IMR-90 (cell line): ENCODE results near the gene PHACTR3. TPM values are rescaled to one million over a fixed set of nuclear protein-coding genes. Genes with fewer than 3 reads are reported as not detected.

ENCODE experiments used
- ATAC-seq: fragments of 200-7000 bp; cut with Tn5 transposase; 2 replicates; pipeline ENCODE4 v1.9.1; 2020; ENCODE audit warnings: low read depth, mild to moderate bottlenecking, moderate library complexity
- BruUV-seq: library from RNA; stranded (reverse); fragments of 400-500 nt; replicated peaks from 2 replicates; lab custom pipeline; 2021; lab: Mats Ljungman, UMichigan
- CTCF ChIA-PET: fragments of 300-600 bp; formaldehyde crosslinking; extraction: SDS; loops from one replicate; lab custom pipeline; 2021; ENCODE audit warnings: antibody characterized with exemption; lab: Yijun Ruan, JAX
- POLR2A ChIA-PET: fragments of 300-600 bp; sonication (Branson Sonifier 250); formaldehyde crosslinking; loops from one replicate; lab custom pipeline; 2022; ENCODE audit warnings: antibody characterized with exemption; ENCODE audit not compliant: unreplicated experiment; lab: Charles Lee
- DNase-seq: peaks from one replicate; pipeline ENCODE4 v3.0.0; 2013
- H2AFZ ChIP-seq: replicated peaks from 2 replicates; pipeline ENCODE3; 2013; ENCODE audit warnings: low read length, mild to moderate bottlenecking; ENCODE audit not compliant: poor library complexity
- H2AK5ac ChIP-seq: 2 replicates; pipeline ENCODE4 v1.6.1; 2013; ENCODE audit warnings: low read depth, low read length, inconsistent platforms
- H2AK9ac ChIP-seq: replicated peaks from 2 replicates; pipeline ENCODE3; 2013; ENCODE audit warnings: mild to moderate bottlenecking, low read depth, low read length, moderate library complexity; ENCODE audit not compliant: poor library complexity
- H2BK120ac ChIP-seq: 2 replicates; pipeline ENCODE4 v1.6.1; 2013; ENCODE audit warnings: low read depth, low read length, inconsistent platforms
- H2BK15ac ChIP-seq: 3 replicates; pipeline ENCODE4 v1.6.1; 2013; ENCODE audit warnings: low read depth, low read length, inconsistent platforms
- H2BK20ac ChIP-seq: 2 replicates; pipeline ENCODE4 v1.6.1; 2013; ENCODE audit warnings: low read depth, mild to moderate bottlenecking, inconsistent platforms, low read length, moderate library complexity
- H2BK5ac ChIP-seq: 2 replicates; pipeline ENCODE4 v1.6.1; 2013; ENCODE audit warnings: mild to moderate bottlenecking, low read depth, low read length, inconsistent platforms; ENCODE audit not compliant: poor library complexity, severe bottlenecking
- H3K14ac ChIP-seq: replicated peaks from 2 replicates; pipeline ENCODE4 v1.6.1; 2013; ENCODE audit warnings: low read depth, low read length, inconsistent platforms
- H3K18ac ChIP-seq: 2 replicates; pipeline ENCODE4 v1.6.1; 2013; ENCODE audit warnings: low read depth, low read length, control low read depth
- H3K23ac ChIP-seq: 2 replicates; pipeline ENCODE4 v1.6.1; 2013; ENCODE audit warnings: low read depth, low read length, inconsistent platforms
- H3K27ac ChIP-seq: 2 replicates; pipeline ENCODE4 v1.5.1; 2013; ENCODE audit warnings: mild to moderate bottlenecking, control low read depth, low read length; ENCODE audit not compliant: insufficient read depth
- H3K27me3 ChIP-seq: 2 replicates; pipeline ENCODE4 v1.6.1; 2013; ENCODE audit warnings: low read length; ENCODE audit not compliant: control insufficient read depth, insufficient read depth
- H3K36me3 ChIP-seq: 2 replicates; pipeline ENCODE4 v1.6.1; 2013; ENCODE audit warnings: low read length, mixed read lengths; ENCODE audit not compliant: control insufficient read depth, insufficient read depth
- H3K4ac ChIP-seq: 2 replicates; pipeline ENCODE4 v1.6.1; 2013; ENCODE audit warnings: low read depth, low read length, inconsistent platforms
- H3K4me1 ChIP-seq: 2 replicates; pipeline ENCODE4 v1.6.1; 2013; ENCODE audit warnings: low read length, mixed read lengths; ENCODE audit not compliant: control insufficient read depth, insufficient read depth
- H3K4me2 ChIP-seq: 2 replicates; pipeline ENCODE4 v1.6.1; 2013; ENCODE audit warnings: low read depth, mild to moderate bottlenecking, control low read depth, low read length, moderate library complexity
- H3K4me3 ChIP-seq: 2 replicates; pipeline ENCODE4 v1.5.1; 2013; ENCODE audit warnings: low read depth, mild to moderate bottlenecking, control low read depth, low read length, moderate library complexity; ENCODE audit not compliant: insufficient read depth
- H3K56ac ChIP-seq: 2 replicates; pipeline ENCODE4 v1.6.1; 2013; ENCODE audit warnings: low read length, inconsistent platforms; ENCODE audit not compliant: insufficient read depth; ENCODE audit errors: extremely low read depth
- H3K79me1 ChIP-seq, 2 experiments: 2 replicates each; pipeline ENCODE4 v1.6.1; 2013; ENCODE audit warnings: low read length in 2 of 2, inconsistent platforms in 1 of 2, low read depth in 1 of 2
- H3K9ac ChIP-seq: 2 replicates; pipeline ENCODE4 v1.6.1; 2013; ENCODE audit warnings: low read depth, low read length, control low read depth
- H3K9me1 ChIP-seq: 2 replicates; pipeline ENCODE4 v1.6.1; 2013; ENCODE audit warnings: low read length, inconsistent platforms; ENCODE audit not compliant: insufficient read depth
- H3K9me3 ChIP-seq: 2 replicates; pipeline ENCODE4 v1.6.1; 2013; ENCODE audit warnings: low read length; ENCODE audit not compliant: control insufficient read depth, insufficient read depth
- H4K20me1 ChIP-seq: 2 replicates; pipeline ENCODE4 v1.6.1; 2013; ENCODE audit warnings: low read length, inconsistent platforms; ENCODE audit not compliant: insufficient read depth
- H4K5ac ChIP-seq: 2 replicates; pipeline ENCODE4 v1.6.1; 2013; ENCODE audit warnings: mild to moderate bottlenecking, low read depth, low read length, control low read depth
- H4K8ac ChIP-seq, 2 experiments: 2 replicates each; pipeline ENCODE4 v1.6.1; 2013; ENCODE audit warnings: low read depth in 2 of 2, low read length in 2 of 2, control low read depth in 1 of 2, inconsistent platforms in 1 of 2
- H4K91ac ChIP-seq: 2 replicates; pipeline ENCODE4 v1.6.1; 2013; ENCODE audit warnings: low read depth, low read length, inconsistent platforms; ENCODE audit not compliant: insufficient read depth
- BHLHE40 ChIP-seq: fragments of 150-350 bp; IDR thresholded peaks from 2 replicates; pipeline ENCODE4 v1.6.1; 2016; ENCODE audit warnings: mild to moderate bottlenecking, low read depth, low read length
- CEBPB ChIP-seq: IDR thresholded peaks from 2 replicates; pipeline ENCODE4 v1.6.1; 2012; ENCODE audit warnings: low read depth, low read length, improper control_type of control experiment
- CHD1 ChIP-seq: IDR thresholded peaks from 2 replicates; pipeline ENCODE4 v1.6.1; 2012; ENCODE audit warnings: low read depth, low read length, improper control_type of control experiment
- CTCF ChIP-seq: conservative IDR thresholded peaks from 2 replicates; pipeline ENCODE4 v1.5.1; 2012; ENCODE audit warnings: mild to moderate bottlenecking, low read depth, low read length, improper control_type of control experiment
- FOS ChIP-seq: fragments of 150-350 bp; IDR thresholded peaks from 2 replicates; pipeline ENCODE4 v1.6.1; 2016; ENCODE audit warnings: low read depth, low read length
- MAFK ChIP-seq: IDR thresholded peaks from 2 replicates; pipeline ENCODE4 v1.6.1; 2012; ENCODE audit warnings: low read depth, low read length, improper control_type of control experiment
- MAZ ChIP-seq: IDR thresholded peaks from 2 replicates; pipeline ENCODE4 v1.6.1; 2012; ENCODE audit warnings: low read depth, mild to moderate bottlenecking, low read length, improper control_type of control experiment, moderate library complexity, borderline replicate concordance
- MXI1 ChIP-seq: IDR thresholded peaks from 2 replicates; pipeline ENCODE4 v1.6.1; 2012; ENCODE audit warnings: low read depth, mild to moderate bottlenecking, low read length, moderate library complexity, borderline replicate concordance
- NFE2L2 ChIP-seq: fragments of 150-350 bp; IDR thresholded peaks from 2 replicates; pipeline ENCODE4 v1.6.1; 2016; ENCODE audit warnings: low read depth, mild to moderate bottlenecking, low read length
- POLR2A ChIP-seq: IDR thresholded peaks from 2 replicates; pipeline ENCODE4 v1.6.1; 2012; ENCODE audit warnings: mild to moderate bottlenecking, low read depth, low read length
- RAD21 ChIP-seq: IDR thresholded peaks from 2 replicates; pipeline ENCODE4 v1.6.1; 2012; ENCODE audit warnings: low read length, improper control_type of control experiment
- RCOR1 ChIP-seq: IDR thresholded peaks from 2 replicates; pipeline ENCODE4 v1.6.1; 2012; ENCODE audit warnings: mild to moderate bottlenecking, low read length, improper control_type of control experiment; ENCODE audit not compliant: insufficient replicate concordance
- RFX5 ChIP-seq: IDR thresholded peaks from 2 replicates; pipeline ENCODE4 v1.8.0; 2012; ENCODE audit warnings: low read depth, mild to moderate bottlenecking, low read length, moderate library complexity
- SMC3 ChIP-seq: fragments of 150-350 bp; IDR thresholded peaks from 2 replicates; pipeline ENCODE4 v1.6.1; 2016; ENCODE audit warnings: low read depth, mild to moderate bottlenecking, antibody characterized with exemption, low read length, moderate library complexity
- WGBS, 2 experiments: methylation state at CpG; one replicate each; pipeline versions ENCODE4 v1.1.5 to v1.1.7; 2013; ENCODE audit warnings: missing lambda C conversion rate in 2 of 2; ENCODE audit not compliant: insufficient read length in 1 of 2; ENCODE audit errors: extremely low coverage in 2 of 2; 5-methylcytosine and 5-hydroxymethylcytosine counted together
- dilution Hi-C: fragments of 300-500 bp; cut with HindIII; formaldehyde crosslinking; loops from one replicate; pipeline ENCODE4 v1.14.3; 2018; ENCODE audit warnings: low sequenced_read_pairs; ENCODE audit not compliant: unreplicated experiment
- in situ Hi-C: fragments of 300-500 bp; cut with MboI; formaldehyde crosslinking; loops from 3 replicates; pipeline ENCODE4 v1.14.3; 2019; ENCODE audit warnings: low sequenced_read_pairs, inconsistent platforms, mixed read lengths
- intact Hi-C: fragments of 100-400 bp; cut with micrococcal nuclease; formaldehyde crosslinking; loops from 2 replicates; pipeline ENCODE4 v1.10.0; 2022
- polyA plus RNA-seq, 3 experiments: library from polyadenylated mRNA; depleted of rRNA; stranded (reverse); fragments of >200 nt; gene quantifications; 2 replicates each; pipeline ENCODE4 v1.2.3, GENCODE V29; 2012; ENCODE audit warnings: low replicate concordance in 1 of 3
- total RNA-seq: library from RNA; depleted of rRNA; stranded (reverse); fragments of >200 nt; gene quantifications from 2 replicates; pipeline ENCODE4 v1.2.3, GENCODE V29; 2012
- TF ChIP-seq, protein P1 (sequence below): fragments of 150-350 bp; IDR thresholded peaks from 2 replicates; pipeline ENCODE4 v1.6.1; 2017; ENCODE audit warnings: mild to moderate bottlenecking, antibody characterized with exemption, low read length, low read depth

The PHACTR3 gene
- total and polyA plus RNA-seq, 2 of the 4 experiments (the other 2 are of a cell fraction) = not detected

DNA sequence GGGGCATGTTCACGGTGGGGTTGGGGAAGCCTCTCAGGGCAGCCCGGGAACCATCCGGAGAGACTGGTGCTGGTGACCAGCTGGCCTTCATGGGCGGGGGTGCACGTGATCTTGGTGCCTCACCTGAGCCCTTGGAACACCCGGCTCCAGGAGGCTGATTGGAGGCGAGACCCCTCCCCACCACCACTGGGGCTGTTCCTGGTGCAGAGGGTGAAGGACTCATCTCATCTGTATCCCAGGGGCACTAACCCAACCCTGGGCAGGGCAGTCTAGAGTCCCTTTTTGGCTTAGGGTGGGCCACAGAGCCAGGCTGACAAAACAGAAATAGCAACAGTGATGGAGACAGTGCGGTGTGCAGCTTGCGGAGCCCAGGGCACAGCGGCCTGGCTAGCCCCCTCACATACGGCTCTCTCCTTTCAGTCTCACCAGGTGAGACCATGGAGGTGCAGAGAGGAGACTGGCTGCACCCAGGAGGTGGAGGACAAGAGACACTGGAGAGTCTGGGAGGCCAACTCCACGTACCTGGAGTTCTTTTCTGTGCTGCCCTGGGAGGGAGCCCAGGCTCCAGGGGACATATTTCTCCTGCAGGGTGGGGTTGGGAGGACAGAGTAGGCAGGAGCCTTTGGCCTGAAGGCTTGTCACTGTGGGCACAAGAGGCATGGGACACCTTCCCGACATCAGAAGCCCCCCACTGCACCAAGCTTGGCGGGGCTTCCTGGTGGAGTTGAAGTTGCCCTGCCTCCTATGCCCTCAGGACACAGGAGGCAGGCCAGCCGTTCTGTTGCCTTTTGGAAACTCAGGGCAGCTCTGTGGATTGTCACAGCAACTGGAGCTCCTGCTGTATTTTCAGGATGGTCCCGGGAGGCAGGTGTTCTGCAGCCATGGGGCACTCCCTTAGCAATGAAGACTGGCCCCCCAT, 223.1 kb downstream of the PHACTR3 start:
- Histone ChIP-seq H4K8ac (no peak overlapping the region), H3K4me2 (no peak overlapping the region), H3K4me1 (no peaks in the 10 kb centered on the region), H2AK5ac (no peak overlapping the region), H3K18ac (no peak overlapping the region), H3K79me1 (no peaks in the 10 kb centered on the region), H3K4ac (no peak overlapping the region), H3K9me3 (peaks cover 3% of the 10 kb centered on the region; the same call in 1 of the 2 replicates), H3K4me3 (no peak overlapping the region), H2AK9ac (no peak overlapping the region), H3K9me1 (no peaks in the 10 kb centered on the region), H2AFZ (no peak overlapping the region), H2BK5ac (no peak overlapping the region), H3K14ac (no peak overlapping the region), H3K23ac (no peak overlapping the region), H3K36me3 (no peaks in the 10 kb centered on the region), H4K91ac (no peak overlapping the region), H4K20me1 (no peaks in the 10 kb centered on the region), H2BK20ac (no peak overlapping the region), H3K9ac (no peak overlapping the region), H3K56ac (no peak overlapping the region), H4K5ac (no peak overlapping the region), H2BK15ac (no peak overlapping the region), H3K27me3 (no peaks in the 10 kb centered on the region; the same call in 1 of the 2 replicates), H3K27ac (no peak overlapping the region), H2BK120ac (no peak overlapping the region)
- in situ Hi-C loops (no loop called here), intact Hi-C loops (no loop called here), dilution Hi-C loops (no loop called here)
- ATAC-seq (no peak), DNase-seq (no peak)
- CTCF ChIA-PET = interaction anchor here (0.6 kb wide), 1 partner anchor 12 kb away, joined by 5 read pairs; no protein-coding TSS in a partner anchor
- 50% methylated on average over 4 of the region's 16 CpGs; no CpG with 5 or more reads in 1 of the 2 experiments for WGBS, 2 experiments
- POLR2A ChIA-PET = no interaction called here
- BruUV-seq = no TSS peak
- TF ChIP-seq CTCF (no peak), SMC3 (no peak), FOS (no peak), CHD1 (no peak), CEBPB (no peak), RCOR1 (no peak), NFE2L2 (no peak), MAZ (no peak), BHLHE40 (no peak), POLR2A (no peak), RAD21 (no peak), RFX5 (no peak), MXI1 (no peak), MAFK (no peak)
- TF ChIP-seq, protein P1, sequence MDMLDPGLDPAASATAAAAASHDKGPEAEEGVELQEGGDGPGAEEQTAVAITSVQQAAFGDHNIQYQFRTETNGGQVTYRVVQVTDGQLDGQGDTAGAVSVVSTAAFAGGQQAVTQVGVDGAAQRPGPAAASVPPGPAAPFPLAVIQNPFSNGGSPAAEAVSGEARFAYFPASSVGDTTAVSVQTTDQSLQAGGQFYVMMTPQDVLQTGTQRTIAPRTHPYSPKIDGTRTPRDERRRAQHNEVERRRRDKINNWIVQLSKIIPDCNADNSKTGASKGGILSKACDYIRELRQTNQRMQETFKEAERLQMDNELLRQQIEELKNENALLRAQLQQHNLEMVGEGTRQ = no peak
